Measurements from ENCODE around the gene POLE.

DNA sequence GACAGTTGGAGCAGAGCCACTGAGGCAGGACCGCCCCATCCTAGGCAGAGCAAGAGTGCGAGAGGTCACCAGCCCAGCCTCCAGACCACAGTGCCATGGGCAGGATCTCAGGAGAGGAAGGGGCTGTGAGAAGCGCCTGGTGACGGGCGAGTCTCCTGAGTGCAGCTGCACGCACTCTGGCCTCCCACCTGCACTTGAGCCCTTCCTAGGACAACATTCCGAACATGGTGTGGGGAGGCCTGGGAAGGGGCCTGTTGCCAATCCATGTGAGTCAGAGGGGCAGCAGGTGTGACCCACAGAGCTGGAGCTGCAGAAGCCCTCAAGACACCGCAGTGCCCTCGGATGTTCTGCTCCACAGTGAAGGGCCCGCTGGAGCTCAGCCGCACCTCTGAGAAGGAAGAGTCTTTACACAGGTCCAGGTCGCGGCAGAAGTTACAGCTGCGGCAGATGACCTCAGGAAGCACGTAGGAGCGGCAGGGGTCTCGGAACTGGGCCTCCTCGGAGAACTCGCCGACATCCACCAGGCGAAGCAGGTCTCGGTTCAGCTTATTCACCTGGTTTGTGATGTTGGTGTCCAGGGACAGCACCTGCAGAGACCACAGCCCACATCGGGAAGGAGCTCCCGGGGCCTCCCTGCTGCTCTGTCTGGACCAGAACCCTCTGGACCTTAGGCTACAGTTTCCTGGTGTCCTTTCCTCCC is 61.3 kb downstream of the POLE start:
- TF ChIP-seq PKNOX1 (IDR thresholded peaks at IDR 0.05) (no peak), FOXM1 (IDR thresholded peaks at IDR 0.05; ENCODE audit: borderline replicate concordance) (no peak), ZNF384 (IDR thresholded peaks at IDR 0.05) (no peak), BHLHE40 (IDR thresholded peaks at IDR 0.05; ENCODE audit: borderline replicate concordance) (no peak), ARNT (IDR thresholded peaks at IDR 0.05) (no peak), SUZ12 (IDR thresholded peaks at IDR 0.05) (no peak), FOXK2 (IDR thresholded peaks at IDR 0.05) (no peak)

All from HEK293T (cell line).